ENCODE measurements around the gene DFFA. TPM values are rescaled to one million over a fixed set of nuclear protein-coding genes. Genes with fewer than 3 reads are reported as not detected.

The DFFA gene
- total RNA-seq, 1 donor from 2014 or later = 58.5 TPM

DNA sequence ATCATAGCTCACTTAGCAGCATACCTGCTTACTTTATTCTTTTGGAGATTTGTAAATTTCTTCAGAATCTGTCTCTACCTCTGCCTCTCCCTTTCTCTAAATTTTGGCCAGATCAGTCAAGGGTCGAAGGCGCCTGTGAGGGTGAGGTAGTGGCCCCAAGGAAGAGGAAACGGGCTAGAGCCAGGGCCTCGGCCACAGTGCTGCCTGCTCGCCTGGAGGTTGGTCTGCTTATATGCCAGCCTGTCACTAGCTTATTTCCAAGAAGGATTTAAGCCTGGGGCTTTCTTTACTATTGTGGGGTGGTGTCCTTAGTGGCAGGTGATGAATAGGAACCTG is 22.1 kb upstream of the DFFA start:
- TF ChIP-seq EZH2phosphoT487 (IDR thresholded peaks at IDR 0.05) (no peak), EZH2 (IDR thresholded peaks at IDR 0.05) (no peak)
- TF ChIP-seq, protein P1, sequence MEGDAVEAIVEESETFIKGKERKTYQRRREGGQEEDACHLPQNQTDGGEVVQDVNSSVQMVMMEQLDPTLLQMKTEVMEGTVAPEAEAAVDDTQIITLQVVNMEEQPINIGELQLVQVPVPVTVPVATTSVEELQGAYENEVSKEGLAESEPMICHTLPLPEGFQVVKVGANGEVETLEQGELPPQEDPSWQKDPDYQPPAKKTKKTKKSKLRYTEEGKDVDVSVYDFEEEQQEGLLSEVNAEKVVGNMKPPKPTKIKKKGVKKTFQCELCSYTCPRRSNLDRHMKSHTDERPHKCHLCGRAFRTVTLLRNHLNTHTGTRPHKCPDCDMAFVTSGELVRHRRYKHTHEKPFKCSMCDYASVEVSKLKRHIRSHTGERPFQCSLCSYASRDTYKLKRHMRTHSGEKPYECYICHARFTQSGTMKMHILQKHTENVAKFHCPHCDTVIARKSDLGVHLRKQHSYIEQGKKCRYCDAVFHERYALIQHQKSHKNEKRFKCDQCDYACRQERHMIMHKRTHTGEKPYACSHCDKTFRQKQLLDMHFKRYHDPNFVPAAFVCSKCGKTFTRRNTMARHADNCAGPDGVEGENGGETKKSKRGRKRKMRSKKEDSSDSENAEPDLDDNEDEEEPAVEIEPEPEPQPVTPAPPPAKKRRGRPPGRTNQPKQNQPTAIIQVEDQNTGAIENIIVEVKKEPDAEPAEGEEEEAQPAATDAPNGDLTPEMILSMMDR (IDR thresholded peaks at IDR 0.05) = no peak
- H3K4me3 Mint-ChIP-seq = peak overlapping the region; percentile 49
- H2AFZ ChIP-seq (replicated peaks) = no peak overlapping the region
- H3K9me3 Mint-ChIP-seq = no peaks in the 10 kb centered on the region
- no peak overlapping the region for H3K27ac ChIP-seq
- no peak overlapping the region for H3K4me2 ChIP-seq
- DNase-seq (ENCODE audit: low spot score) = no peak
- H3K4me3 ChIP-seq = no peak overlapping the region
- H3K27me3 ChIP-seq = no peaks in the 10 kb centered on the region
- no peaks in the 10 kb centered on the region for H3K27me3 Mint-ChIP-seq (ENCODE audit: insufficient read depth, low read depth)
- peaks cover 85% of the 10 kb centered on the region for H3K79me2 ChIP-seq (ENCODE audit: low read depth)
- H3K4me1 ChIP-seq = peaks cover 50% of the 10 kb centered on the region
- H3F3A ChIP-seq (ENCODE audit: low read depth) = peaks cover 60% of the 10 kb centered on the region
- H3K27ac Mint-ChIP-seq = no peak overlapping the region
- H3K9me3 ChIP-seq (ENCODE audit: low read depth) = no peaks in the 10 kb centered on the region
- H3K4me1 Mint-ChIP-seq = peaks cover 46% of the 10 kb centered on the region
- H4K20me1 ChIP-seq (ENCODE audit: low read depth) = peaks cover 53% of the 10 kb centered on the region
- H3K9ac ChIP-seq = no peak overlapping the region
- no peaks in the 10 kb centered on the region for H3K36me3 Mint-ChIP-seq
- H3K36me3 ChIP-seq = no peaks in the 10 kb centered on the region

DNA sequence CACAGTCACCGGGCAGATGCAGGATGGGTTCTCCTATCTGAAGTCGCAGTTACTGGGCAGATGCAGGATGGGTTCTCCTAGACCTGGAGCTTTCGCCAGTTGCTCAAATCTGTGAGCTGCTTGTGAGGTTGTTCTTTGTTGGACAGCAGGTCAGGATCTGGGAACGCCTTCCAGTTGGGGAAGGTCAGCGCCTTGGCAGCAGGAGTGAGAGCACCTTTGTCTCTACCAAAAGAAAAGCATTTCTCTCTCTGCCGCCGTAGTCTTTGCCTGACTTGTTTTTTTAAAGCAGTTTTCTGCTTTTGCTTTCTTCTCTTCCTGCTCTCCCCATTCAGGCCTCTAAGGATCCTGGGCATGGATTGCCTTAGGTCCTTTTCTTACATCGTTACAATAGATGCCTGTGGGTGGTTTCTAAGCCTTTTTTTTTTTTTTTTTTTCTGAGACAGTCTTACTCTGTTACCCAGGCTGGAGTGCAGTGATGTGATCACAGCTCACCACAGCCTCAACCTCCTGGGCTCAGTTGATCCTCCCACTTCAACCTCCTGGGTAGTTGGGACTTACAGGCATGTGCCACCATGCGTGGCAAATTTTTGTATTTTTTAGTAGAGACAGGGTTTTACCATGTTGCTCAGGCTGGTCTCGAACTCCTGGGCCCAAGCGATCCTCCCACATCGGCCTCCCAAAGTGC is 18.1 kb upstream of the DFFA start:
- peak overlapping the region; percentile 73 for H3K4me2 ChIP-seq
- no peaks in the 10 kb centered on the region for H3K36me3 ChIP-seq
- H3K9ac ChIP-seq = no peak overlapping the region
- H3K36me3 Mint-ChIP-seq = peaks cover 10% of the 10 kb centered on the region
- H4K20me1 ChIP-seq (ENCODE audit: low read depth) = peaks cover 43% of the 10 kb centered on the region
- H3K79me2 ChIP-seq (ENCODE audit: low read depth) = peaks cover 88% of the 10 kb centered on the region
- H3K4me3 Mint-ChIP-seq = peak overlapping the region; percentile 57
- H3K9me3 ChIP-seq (ENCODE audit: low read depth) = no peaks in the 10 kb centered on the region
- no peaks in the 10 kb centered on the region for H3K27me3 Mint-ChIP-seq (ENCODE audit: insufficient read depth, low read depth)
- H3K4me3 ChIP-seq = peak overlapping the region; percentile 24
- DNase-seq (ENCODE audit: low spot score) = peak; percentile 83
- H3K4me1 Mint-ChIP-seq = peaks cover 44% of the 10 kb centered on the region
- H3K27ac Mint-ChIP-seq = peak overlapping the region; percentile 98
- H2AFZ ChIP-seq (replicated peaks) = no peak overlapping the region
- peaks cover 3% of the 10 kb centered on the region for H3K9me3 Mint-ChIP-seq
- peaks cover 69% of the 10 kb centered on the region for H3F3A ChIP-seq (ENCODE audit: low read depth)
- no peak for TF ChIP-seq EZH2phosphoT487 (IDR thresholded peaks at IDR 0.05)
- TF ChIP-seq, protein P1 (IDR thresholded peaks at IDR 0.05) = no peak
- no peak for TF ChIP-seq EZH2 (IDR thresholded peaks at IDR 0.05)
- peaks cover 34% of the 10 kb centered on the region for H3K4me1 ChIP-seq
- H3K27me3 ChIP-seq = no peaks in the 10 kb centered on the region
- peak overlapping the region; percentile 93 for H3K27ac ChIP-seq

DNA sequence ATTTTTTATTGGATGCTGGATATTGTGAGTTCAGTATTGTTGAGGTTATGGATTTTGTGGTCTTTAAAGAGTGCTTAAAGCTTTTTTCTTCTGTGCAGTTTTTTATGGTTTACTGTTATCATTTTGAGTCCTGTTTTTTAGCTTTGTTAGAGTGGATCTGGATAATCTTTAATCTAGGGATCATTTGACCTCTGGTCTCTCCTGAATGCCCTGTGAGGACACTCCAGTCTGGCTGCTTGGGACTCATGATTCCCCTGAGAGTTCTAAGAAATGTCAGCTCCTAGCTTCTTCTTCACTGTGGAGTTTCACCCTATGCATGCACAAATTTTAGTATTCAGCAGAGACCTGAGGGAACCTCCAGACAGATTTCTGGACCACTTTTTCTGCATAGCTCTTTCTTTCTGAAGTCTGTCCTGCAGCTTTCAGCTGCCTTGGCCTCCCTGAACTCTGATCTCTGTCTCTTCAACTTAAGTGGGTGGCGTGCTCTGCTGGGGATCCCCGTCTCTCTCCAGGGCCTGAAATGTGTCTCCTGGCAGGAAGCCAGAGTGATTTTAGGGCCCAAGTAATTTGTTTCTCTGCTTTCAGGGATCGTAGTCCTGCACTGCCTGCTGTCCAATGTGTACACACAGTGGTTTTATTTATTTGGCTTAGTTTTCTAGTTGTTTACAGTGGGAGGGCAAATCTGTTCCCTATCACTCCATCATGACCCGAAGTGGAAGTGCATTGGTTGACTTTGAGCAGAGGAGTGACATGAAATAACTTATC is 17.1 kb upstream of the DFFA start:
- peak overlapping the region; percentile 73 for H3K4me2 ChIP-seq
- H3K36me3 ChIP-seq = no peaks in the 10 kb centered on the region
- peaks cover 60% of the 10 kb centered on the region for H3F3A ChIP-seq (ENCODE audit: low read depth)
- TF ChIP-seq EZH2phosphoT487 (IDR thresholded peaks at IDR 0.05) (no peak), EZH2 (IDR thresholded peaks at IDR 0.05) (no peak)
- TF ChIP-seq, protein P1 (IDR thresholded peaks at IDR 0.05) = no peak
- peaks cover 27% of the 10 kb centered on the region for H3K4me1 ChIP-seq
- H3K27me3 Mint-ChIP-seq (ENCODE audit: insufficient read depth, low read depth) = no peaks in the 10 kb centered on the region
- peaks cover 34% of the 10 kb centered on the region for H3K4me1 Mint-ChIP-seq
- peaks cover 37% of the 10 kb centered on the region for H4K20me1 ChIP-seq (ENCODE audit: low read depth)
- no peak for DNase-seq (ENCODE audit: low spot score)
- H3K4me3 Mint-ChIP-seq = peak overlapping the region; percentile 57
- H3K27me3 ChIP-seq = no peaks in the 10 kb centered on the region
- H3K4me3 ChIP-seq = peak overlapping the region; percentile 24
- H3K27ac ChIP-seq = peak overlapping the region; percentile 93
- peaks cover 92% of the 10 kb centered on the region for H3K79me2 ChIP-seq (ENCODE audit: low read depth)
- H3K27ac Mint-ChIP-seq = peak overlapping the region; percentile 98
- peaks cover 15% of the 10 kb centered on the region for H3K36me3 Mint-ChIP-seq
- no peak overlapping the region for H3K9ac ChIP-seq
- no peaks in the 10 kb centered on the region for H3K9me3 ChIP-seq (ENCODE audit: low read depth)
- no peak overlapping the region for H2AFZ ChIP-seq (replicated peaks)
- H3K9me3 Mint-ChIP-seq = peaks cover 3% of the 10 kb centered on the region

All from neural progenitor cell (in vitro differentiated cells).